Lower leg skin (tissue), 3 donors: ENCODE measurements around the gene DHX34.
"Not testable (repeated sequence)": the region's sequence is repeated elsewhere in the genome, so short reads cannot be mapped to it uniquely, and the experiment has no call there.

Experiments
- POLR2A ChIP-seq, 2 donors: fragments of 450-650 bp; IDR thresholded peaks; one replicate each; pipeline ENCODE4 v1.6.1; 2016 to 2017; ENCODE audit warnings: antibody characterized with exemption in 2 of 2, mild to moderate bottlenecking in 1 of 2, moderate library complexity in 1 of 2
- TF ChIP-seq, protein P1 (sequence below), 3 donors: fragments of 450-650 bp; IDR thresholded peaks; one replicate each; pipeline ENCODE4 v1.5.1; 2016; ENCODE audit warnings: antibody characterized with exemption in 3 of 3, mild to moderate bottlenecking in 3 of 3, moderate library complexity in 2 of 3

DNA sequence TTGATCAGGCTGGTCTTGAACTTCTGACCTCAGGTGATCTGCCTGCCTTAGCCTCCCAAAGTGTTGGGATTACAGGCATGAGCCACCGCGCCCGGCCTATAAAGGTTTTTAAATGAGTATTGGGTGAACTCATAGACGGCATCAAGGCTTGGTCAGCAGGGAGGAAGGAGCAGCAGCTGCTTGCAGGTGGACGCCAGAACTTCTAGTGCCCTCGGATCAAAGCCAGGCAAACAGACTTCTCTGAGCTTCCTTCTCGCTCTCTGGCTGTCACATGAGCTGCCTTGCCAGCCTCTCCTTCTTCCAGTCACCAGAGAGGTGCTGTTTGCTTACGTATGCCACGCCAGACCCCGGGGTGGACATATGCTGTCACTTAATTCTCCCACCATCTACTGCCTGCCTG, 16.3 kb downstream of the DHX34 start:
- TF ChIP-seq POLR2A (IDR thresholded peaks at IDR 0.05) = not testable (repeated sequence)
- TF ChIP-seq, protein P1, sequence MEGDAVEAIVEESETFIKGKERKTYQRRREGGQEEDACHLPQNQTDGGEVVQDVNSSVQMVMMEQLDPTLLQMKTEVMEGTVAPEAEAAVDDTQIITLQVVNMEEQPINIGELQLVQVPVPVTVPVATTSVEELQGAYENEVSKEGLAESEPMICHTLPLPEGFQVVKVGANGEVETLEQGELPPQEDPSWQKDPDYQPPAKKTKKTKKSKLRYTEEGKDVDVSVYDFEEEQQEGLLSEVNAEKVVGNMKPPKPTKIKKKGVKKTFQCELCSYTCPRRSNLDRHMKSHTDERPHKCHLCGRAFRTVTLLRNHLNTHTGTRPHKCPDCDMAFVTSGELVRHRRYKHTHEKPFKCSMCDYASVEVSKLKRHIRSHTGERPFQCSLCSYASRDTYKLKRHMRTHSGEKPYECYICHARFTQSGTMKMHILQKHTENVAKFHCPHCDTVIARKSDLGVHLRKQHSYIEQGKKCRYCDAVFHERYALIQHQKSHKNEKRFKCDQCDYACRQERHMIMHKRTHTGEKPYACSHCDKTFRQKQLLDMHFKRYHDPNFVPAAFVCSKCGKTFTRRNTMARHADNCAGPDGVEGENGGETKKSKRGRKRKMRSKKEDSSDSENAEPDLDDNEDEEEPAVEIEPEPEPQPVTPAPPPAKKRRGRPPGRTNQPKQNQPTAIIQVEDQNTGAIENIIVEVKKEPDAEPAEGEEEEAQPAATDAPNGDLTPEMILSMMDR (IDR thresholded peaks at IDR 0.05) = not testable (repeated sequence)
